GDM1 (cell line): Measurements from ENCODE around the gene GLRX5.

Experiments used
- DNase-seq: peaks from one replicate; lab custom pipeline; 2025; lab: John Stamatoyannopoulos, UW

The GLRX5 gene

DNA sequence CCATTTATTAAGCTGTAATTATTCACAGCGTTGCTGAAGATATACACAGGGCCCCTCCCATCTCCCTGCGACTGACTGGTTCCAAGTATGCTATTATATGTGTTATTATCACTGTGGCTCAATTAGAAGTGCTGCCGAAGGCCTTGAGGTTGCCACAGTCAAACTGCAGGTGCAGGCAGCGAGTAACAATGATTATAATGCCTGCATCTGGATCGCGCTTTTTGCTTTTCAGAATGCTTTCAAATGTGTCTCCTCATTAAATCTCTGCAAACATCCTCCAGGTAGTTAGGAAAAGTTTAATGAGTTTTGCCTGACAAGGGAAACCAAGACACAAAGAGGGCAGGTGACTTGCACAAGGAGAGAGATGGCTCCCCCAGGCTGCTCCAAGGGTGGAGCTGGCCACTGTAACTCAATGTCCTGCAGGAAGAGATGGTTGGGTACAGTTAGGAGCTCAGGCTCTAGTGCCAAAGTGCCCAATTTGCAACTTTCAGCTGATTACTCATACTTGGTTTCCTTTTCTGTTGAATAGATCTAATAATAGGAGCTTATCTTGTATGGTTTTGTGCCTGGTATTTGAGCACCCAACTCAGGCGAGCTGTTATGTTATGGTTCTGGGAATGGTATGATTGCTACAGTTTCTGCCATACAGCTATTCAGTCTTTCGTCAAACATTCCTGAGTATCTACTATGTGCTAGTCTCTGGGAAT is 16.7 kb upstream of the GLRX5 start:
- no peak for DNase-seq

DNA sequence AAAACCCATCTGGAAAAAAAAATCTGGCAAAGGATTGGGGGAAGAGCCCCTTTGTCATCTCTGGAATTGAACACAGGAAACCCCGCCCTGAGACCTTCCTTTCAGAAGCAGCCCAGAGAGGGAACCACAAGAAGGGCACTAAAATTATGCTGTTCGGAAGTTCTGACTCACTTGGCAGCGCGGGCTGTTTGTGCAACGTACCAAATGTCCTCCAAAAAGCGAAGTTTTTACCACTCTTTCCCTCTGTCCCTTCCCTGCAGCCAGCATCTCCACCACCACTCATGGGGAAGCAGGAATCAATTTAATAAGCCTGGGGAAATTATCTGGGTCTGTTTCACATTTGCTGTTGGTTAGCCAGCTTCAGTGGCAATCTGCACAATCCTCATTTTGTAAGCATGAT is 15.2 kb upstream of the GLRX5 start:
- peak; percentile 61 for DNase-seq

DNA sequence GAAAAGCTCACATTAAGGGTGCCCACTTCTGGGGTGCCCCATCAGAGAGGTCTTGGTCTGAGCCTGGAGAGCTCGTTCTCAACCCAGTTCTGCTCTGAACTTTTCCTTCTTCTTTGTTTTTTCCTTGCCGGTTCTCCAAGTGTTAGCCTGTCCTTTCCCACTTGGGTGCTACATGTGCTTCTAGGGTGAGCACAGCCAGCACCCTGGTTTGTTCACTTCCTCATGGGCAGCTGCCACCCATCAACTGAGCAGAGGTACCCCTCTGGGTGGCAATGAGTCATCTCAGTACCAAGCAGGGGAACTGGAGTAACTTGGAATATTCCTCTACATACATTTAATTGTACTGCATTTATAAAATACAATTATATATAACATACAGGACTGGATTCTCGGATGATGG is 14.5 kb upstream of the GLRX5 start:
- DNase-seq = no peak

DNA sequence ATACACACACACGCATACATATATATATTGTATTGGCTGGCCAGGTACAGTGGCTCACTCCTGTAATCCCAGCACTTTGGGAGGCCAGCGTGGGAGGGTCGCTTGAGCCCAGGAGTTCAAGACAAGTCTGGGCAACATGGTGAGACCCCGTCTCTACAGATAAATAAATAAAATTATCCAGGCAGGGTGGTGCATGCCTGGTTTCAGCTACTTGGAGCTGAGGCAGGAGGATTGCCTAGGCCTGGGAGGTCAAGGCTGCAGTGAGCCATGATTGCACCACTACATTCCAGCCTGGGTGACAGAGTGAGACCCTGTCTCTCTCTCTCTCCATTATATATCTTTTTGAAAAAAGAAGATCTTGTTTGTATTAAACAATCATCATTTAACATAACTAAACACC is 13.8 kb upstream of the GLRX5 start:
- DNase-seq = no peak

DNA sequence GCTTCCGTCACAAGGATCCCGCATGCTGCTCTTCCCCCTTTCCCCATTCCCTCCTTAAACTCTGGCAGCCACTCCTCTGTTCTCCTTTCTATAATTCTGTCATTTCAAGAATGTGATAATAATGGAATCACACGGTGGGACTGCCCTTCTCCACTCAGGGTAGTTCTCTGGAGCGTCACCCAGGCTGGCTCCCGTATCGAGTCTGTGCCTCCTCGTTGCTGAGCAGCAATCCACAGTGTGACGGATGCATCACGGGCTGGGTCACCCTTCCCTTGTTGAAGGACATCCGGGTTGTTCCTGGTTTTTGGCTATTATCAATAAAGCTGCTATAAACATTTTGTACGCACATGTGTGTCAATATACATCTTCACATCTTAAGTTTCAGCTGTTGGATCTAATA is 12.7 kb upstream of the GLRX5 start:
- DNase-seq = no peak

DNA sequence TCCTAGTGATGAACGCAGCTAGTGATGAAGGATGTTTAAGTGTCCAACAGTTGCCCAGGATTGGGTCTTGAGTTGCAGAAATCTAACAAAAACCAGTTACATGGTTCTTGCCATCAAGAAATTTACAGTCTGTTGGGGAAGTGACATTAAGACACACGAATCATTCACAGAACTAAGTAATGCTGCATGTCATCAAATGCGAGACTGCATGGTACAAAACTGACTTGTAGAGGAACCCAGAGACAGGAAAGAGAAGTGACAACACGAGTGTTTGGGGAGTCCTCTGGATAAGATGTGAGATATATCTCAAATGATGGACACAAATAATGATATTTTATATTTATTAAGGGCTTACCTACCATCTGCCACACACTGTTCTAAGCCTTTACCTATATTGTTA is 12.3 kb upstream of the GLRX5 start:
- no peak for DNase-seq

DNA sequence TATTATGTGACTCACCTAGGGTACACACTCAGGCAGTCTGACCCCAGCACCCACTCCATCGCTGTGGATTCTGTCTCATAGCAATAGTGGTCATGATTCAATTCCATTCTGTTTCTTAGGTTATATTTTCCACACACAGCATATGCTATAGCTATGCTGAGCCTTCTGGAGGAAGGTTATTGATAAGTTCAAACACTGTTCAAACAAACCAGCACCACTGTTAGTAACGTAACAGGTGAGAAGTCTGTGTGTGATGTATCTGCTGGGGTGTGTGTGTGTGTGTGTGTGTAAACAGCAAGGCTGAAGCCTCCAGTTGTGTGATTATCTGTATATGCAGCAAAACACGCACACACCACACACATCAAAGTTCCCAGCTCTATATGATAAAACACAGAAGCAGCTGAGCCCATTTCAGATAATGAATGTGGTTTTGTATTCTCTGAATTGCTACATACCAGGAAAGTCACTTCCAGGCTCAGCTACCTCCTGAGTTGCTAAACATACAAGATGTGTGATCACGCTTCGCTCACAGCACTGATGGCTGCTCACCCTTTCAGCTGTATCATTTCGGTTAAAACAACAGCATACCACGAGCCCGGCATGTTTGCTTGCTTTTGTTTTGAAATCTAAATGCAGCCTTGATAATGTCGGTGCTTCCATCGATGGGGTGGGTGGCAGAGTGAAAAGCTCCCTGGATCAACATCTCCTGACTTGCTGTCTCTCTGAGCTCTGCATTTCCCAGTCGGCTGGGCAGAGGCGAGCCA is 11.6 kb upstream of the GLRX5 start:
- DNase-seq = no peak

DNA sequence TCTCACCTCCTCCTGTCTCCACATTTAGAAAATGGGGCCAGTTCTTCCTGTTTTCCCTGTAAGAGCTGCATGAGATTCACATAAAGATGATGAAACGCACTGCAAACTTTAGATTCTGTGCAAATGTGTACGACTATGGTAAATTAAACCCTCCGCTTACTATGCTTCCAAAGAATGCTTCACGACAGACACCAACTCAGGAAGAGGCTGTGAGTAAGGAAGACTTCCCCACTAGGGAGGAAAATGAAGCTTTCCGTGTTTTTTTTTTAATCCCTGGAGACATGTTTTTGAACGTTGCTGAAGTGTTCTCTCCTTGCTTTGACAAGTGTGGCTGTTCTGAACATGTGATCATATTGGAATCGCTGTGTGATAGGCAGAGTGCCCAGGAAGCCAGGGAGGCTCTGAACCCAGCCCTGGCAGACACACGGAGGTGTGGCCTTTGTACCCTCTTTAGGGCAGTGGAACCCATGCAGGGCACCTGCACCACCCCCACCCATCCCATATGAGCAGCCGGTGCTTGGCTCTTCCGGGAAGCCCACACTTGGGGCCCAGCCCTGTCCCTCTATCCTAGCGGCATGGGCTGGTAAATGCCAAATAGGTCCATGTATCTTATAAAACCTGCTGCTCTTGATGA is 10.9 kb upstream of the GLRX5 start:
- peak; percentile 24 for DNase-seq

DNA sequence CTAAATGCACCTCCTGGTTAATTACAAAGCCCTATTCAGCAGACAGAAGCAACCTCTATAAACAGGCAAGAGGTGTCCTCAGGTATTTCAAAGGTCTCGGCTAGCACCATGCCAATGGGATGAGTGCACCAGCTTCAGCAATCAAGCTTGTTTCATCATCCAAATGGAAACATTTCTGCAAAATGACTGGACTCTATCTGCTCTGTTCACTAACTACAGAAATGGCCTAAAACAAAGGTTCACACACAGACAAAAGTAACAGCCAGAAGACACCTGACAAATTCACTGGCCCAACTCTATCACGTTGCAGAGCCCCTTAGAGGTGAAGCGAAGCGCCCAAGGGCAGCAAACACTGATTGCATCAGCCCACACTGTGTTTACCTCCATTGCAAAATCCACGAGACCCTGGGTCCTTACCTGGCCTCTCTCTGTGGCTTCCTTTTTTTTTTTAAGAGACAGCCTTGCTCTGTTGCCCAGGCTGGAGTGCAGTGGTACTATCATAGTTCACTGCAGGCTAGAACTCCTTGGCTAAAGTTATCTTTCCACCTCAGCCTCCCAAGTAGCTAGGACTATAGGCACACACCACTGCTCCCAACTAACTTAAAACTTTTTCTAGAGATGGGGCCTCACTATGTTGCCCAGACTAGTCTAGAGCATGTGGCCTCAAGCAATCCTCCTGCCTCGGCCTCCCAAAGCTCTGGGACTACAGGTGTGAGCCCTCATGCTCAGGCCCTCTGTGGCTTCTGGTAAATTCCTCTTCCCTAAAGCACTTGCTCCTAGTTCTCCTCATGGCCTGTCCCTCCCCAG is 9.9 kb upstream of the GLRX5 start:
- DNase-seq = no peak

DNA sequence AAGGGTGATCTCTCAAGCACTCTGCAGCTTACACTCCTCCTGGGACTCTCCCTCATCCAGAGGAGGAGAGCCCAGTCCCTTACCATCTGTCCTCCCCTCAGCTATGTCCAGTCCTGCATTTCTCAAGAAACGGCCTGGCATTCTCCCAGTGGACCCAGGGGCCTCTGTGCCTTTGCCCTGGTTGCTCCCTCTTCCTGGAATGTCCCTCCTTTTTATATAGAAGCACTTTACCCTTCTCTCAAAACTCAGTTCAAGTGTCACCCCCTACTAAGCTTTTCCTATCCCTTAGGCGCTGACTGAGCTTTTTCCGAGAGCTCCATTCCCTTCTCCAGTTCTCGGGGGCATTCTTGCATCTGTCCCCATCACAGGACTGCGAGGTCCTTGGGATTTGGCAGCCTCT is 8.9 kb upstream of the GLRX5 start:
- no peak for DNase-seq

DNA sequence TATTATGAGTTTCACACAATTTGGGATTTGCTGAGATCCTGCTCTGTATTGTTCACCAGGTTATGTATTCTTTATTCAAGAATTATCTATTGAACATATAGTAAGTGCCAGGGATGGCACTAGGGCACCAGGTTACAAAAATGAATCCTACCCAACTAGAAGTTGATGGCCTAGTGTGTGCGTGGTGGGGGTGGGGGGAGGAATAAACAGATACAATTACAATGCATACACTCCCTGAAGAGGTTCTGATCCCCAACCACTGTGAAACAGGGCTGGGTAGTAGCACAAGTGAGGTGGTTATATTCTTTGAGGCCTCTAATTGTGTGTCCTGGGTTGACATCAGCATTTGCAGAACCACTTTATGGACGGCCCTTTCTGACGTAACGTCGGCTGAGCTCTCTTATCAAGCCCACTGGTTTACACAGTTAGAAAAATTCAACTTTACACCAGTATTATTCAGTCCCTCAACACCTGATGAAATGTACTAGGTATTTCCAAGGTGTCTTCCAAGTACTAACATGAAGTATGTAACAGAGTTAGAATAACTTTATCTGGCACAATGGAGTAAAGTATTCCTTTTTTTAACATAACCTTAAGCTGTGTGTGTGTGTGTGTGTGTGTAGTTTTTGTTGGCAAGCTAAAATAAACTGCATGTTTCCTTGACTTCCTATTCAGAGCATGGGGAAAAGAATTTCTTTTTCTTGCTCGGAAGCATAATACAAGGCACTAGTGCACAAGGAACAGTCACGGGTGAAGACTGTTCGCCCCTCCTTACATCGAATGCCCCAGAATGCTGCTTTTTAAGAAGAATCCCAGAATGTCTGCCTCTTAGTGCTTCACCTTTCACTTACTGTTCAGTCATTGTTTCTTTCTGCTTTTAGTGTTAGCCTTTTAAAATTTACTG is 8.1 kb upstream of the GLRX5 start:
- DNase-seq = no peak

DNA sequence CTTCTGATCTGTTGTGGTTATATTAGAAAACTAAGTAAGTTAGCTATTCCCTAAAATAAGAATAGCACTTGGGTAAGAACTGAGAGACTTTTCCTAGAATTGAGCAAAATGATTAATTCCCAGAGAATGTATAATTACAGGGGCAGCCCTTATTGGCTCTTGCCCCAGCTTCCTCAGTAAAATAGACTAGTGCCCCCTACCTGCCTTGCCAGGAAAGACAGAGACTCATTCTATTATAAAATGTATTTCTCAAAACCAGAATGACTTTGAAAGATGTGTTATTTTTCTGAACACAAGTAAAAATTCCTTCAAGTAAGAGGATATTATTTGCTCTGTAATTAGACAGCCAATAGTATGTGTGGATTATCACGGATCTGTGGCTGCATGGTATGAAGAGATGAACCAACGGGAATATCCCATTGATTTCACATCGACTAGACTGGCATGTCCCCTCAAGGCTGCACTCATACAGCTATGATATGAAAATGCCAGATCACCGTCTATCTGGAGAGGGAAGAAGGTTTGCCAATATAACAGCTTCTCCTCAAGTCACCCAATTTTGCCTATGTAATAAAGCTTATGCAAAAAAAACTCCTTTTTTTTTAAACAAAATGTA is 7.4 kb upstream of the GLRX5 start:
- DNase-seq = no peak

DNA sequence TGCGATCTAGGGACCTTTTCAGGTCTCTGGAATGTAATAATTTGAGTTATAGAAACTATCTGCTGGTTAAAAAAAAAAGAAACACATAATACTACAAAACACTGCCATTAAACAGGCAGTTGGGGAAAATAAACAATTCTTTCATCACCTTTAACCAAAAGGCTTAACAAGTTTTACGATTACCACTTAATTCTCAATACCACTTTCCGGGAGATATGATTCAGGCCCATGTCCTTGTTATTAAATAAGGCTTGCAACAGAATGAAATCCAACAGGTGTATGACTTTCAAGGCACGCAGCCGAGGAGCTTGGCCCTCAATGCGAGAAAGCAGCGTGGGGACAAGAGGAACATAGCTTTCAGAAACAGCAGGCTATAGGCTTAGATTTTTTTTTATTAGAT is 5.6 kb upstream of the GLRX5 start:
- DNase-seq = no peak

DNA sequence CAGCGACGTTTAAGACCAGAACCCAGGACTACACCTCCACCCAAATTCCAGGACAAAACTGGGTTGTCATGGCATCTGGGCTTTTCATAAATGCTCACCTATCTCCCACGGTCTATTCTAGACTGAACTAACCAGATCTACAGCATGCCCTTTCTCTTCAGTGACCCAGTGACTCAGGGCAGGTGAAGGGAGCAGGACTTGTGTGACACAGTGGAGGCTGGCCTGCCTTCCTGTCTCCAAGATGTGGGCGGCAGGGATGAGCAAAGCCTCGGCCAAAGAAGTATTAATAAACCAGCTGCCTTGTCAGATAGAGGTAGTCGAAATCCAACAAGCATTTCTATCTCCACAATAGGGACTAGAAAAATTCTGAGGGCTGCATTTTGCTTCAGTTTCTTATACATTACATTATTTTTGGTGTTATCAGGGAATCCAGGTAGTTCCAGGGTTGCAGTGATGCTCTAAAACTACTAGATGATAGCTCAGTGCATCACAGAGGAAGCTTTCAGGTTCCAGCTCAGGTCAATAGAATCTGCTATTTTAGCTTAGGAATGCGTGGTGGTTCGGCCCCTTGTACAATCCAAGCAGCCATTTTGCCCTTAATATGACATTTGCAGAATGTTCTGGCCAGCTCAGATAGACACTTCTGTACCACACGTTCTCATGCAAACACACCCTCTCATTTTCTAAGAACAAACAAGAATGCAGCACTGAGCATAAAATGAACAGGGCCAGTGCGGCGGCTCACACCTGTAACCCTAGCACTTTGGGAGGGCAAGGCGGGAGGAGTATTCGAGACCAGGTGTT is 4.2 kb upstream of the GLRX5 start:
- DNase-seq = no peak

DNA sequence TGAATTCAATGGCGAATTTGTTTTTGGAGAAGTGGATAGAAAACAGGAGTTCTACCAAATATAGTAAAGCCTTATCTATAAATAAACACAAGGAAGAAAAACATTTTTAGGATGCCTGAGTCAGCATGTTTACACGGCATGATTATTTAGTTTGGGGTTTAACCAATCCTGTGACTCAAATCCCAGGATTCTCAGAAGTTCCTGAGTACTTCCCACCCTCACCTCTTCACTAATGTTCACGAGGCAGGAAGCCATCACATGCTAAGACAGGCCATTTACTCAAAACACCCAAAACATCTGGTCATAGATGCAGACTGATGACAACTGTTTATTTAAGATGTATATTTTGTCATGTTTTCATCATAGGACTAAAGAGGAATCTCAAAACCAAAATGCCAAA is 3.4 kb upstream of the GLRX5 start:
- no peak for DNase-seq

DNA sequence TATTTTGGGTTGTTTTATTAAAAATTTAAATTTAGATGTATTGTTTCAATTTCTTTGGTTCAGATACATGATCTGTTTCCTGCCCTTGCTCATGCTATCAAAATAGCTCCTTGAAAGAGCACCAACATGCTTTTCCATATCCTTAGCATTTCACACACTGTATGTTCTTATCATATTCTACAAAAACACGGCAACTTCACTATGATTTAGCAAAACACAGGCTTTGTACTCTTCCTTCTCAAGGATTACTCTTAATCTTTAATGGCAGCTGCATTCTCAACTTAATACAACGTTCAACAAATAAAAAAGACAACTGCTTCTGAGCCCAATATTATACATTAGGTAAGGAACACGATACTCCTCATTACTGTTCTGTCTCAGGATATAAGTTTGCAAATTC is 2.9 kb upstream of the GLRX5 start:
- no peak for DNase-seq

DNA sequence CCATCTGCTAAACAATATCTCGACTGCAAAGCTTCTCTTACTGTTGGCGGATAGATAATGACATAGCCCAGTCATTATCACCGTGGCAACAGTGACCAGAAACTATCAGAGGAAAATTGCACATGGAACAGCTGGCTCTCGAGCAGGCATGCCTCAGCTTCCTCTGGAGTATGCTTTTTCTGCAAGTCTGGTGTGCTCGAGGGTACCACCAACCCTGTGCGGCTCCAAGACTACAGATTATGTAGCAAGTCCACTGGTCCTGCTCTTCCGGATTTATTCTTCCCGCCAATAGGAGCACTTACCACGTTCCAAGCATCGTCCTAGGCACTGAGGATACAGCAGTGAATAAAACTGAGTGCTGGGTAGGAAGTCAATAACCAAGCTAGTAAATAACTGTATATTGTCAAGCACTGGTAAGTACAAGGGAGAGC is 1.4 kb upstream of the GLRX5 start:
- DNase-seq = no peak

DNA sequence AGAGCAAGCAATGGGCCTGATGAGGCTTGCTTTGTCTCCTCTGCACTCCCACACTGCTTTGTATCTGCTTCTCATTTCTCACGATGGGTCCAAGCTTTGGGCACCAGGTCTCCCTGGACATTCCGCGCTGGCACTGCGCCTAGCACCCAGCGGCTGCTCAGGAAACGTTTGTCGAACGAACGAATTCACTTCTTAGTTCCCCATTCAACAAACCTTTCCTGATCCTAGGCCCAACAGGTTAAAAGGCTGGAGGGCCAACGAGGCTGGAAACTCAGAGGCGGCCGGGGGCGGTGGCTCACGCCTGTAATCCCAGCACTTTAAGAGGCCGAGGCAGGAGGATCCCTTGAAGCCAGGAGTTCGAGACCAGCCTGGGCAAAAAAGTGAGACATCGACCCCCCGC is 1.0 kb upstream of the GLRX5 start:
- no peak for DNase-seq

DNA sequence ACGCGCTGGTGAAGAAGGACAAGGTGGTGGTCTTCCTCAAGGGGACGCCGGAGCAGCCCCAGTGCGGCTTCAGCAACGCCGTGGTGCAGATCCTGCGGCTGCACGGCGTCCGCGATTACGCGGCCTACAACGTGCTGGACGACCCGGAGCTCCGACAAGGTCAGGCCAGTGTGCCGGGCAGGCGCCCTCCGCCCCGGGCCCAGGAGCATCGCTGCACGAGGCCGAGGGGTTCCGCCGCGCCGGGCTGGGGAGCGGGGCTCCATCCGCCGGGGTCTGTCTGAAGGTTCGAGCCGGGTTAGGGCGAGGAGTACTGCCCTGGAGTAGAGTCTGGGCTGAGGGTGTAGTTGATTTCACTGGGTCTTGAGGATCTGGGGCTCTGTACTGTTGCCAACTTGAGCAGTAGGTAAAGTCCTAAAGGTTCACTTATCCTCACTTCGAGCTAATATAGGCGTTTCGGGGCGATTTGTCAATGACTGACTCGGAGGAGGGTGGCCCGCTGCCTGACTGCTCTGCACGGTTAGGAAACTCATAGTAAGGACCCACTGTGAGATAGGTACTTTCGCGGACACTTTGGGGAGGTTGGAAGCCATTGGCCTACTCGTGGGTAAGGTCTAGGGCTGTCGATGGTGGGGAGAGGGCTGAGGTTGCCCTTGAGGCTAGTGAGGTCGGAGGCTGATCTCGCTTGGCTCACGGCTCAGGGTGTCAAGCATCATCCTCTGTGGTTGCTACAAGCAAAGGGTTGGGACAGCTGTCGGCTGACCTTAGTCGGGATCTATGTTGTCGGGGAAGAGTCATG is 574 bp downstream of the GLRX5 start:
- DNase-seq = no peak
